ENCODE measurements around the gene HLA-DRA. TPM values are rescaled to one million over a fixed set of nuclear protein-coding genes. Genes with fewer than 3 reads are reported as not detected.

The HLA-DRA gene
- total RNA-seq, 1 experiment from 2014 or later: 2.8 TPM

- TF ChIP-seq SMAD3 (CRISPR knock-in tag; IDR thresholded peaks at IDR 0.05; ENCODE audit: borderline replicate concordance): no peak
Observed at GRCh38 chr6:32483968-32484613, 44.4 kb downstream of the HLA-DRA start (continued).

DNA sequence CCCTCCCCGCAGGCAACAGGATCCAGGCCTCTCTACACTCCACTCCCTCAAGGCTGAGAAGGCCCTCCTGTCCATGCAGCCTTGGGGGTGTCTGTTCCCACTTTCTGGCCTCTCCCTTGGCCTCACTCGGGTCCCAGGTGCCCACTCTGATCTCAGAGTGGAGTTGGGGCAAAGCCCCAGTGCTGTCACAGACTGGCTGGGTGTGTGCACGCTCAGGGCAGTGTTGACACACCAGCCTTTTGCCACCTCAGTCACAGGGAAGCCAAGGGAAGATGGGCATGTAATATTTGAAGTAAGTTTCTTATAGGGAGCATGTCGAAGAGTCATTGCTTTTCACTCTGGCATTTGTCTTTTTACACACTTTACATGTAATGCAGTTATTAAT is 44.9 kb downstream of the HLA-DRA start:
- no peaks in the 10 kb centered on the region for H3K4me1 Mint-ChIP-seq
- TF ChIP-seq, protein P1, sequence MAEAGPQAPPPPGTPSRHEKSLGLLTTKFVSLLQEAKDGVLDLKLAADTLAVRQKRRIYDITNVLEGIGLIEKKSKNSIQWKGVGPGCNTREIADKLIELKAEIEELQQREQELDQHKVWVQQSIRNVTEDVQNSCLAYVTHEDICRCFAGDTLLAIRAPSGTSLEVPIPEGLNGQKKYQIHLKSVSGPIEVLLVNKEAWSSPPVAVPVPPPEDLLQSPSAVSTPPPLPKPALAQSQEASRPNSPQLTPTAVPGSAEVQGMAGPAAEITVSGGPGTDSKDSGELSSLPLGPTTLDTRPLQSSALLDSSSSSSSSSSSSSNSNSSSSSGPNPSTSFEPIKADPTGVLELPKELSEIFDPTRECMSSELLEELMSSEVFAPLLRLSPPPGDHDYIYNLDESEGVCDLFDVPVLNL (CRISPR knock-in tag; IDR thresholded peaks at IDR 0.05; ENCODE audit: borderline replicate concordance, low read depth): no peak
- no peak for TF ChIP-seq ZNF121 (CRISPR knock-in tag; IDR thresholded peaks at IDR 0.05)
- TF ChIP-seq TEAD4 (CRISPR knock-in tag; IDR thresholded peaks at IDR 0.05): no peak
- no peak for TF ChIP-seq USF2 (CRISPR knock-in tag; IDR thresholded peaks at IDR 0.05)
- TF ChIP-seq TEAD1 (CRISPR knock-in tag; IDR thresholded peaks at IDR 0.05): no peak
- no peak for TF ChIP-seq ESRRA (CRISPR knock-in tag; IDR thresholded peaks at IDR 0.05; ENCODE audit: borderline replicate concordance)
- TF ChIP-seq ZNF425 (CRISPR knock-in tag; conservative IDR thresholded peaks at IDR 0.05): no peak
- no peak for TF ChIP-seq GTF2I (CRISPR knock-in tag; conservative IDR thresholded peaks at IDR 0.05)
- TF ChIP-seq JUN (CRISPR knock-in tag; IDR thresholded peaks at IDR 0.05): no peak
- H3K27me3 Mint-ChIP-seq (ENCODE audit: low read depth): peaks cover 37% of the 10 kb centered on the region
- peaks cover 13% of the 10 kb centered on the region for H3K9me3 Mint-ChIP-seq
- no peak overlapping the region for H3K4me3 Mint-ChIP-seq
- no peak overlapping the region for H3K27ac Mint-ChIP-seq
- POLR2A ChIA-PET: no interaction called here
- DNase-seq (ENCODE audit: low spot score) (no peak), ATAC-seq (no peak)
- H3K36me3 Mint-ChIP-seq: no peaks in the 10 kb centered on the region
- CTCF ChIA-PET: no interaction called here

DNA sequence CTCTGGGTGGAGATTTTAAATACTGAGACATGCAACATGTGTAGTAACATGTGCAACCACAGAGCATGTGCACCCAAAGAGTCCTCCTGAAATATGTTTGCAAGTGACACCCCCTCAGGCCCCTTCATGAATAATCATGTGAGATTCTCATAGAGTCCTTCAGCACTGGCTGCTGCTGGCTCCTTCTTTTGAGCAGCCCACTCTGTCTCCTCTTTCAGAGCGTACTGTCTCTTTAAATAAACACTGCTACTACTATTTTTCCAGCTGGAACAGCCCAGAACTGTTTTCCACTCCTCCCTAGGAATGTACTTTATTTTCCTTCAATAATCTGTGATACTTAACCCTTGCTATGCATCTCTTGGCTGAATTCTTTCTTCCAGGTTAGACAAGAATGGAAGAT is 48.4 kb downstream of the HLA-DRA start:
- no peak for ATAC-seq

GRCh38 chr6:32491700-32492099 is 52.0 kb downstream of the HLA-DRA start:
- ChIA-PET POLR2A (no interaction called here), CTCF (no interaction called here)
- H3K36me3 Mint-ChIP-seq: no peaks in the 10 kb centered on the region
- peaks cover 13% of the 10 kb centered on the region; the same call in 1 of the 2 replicates for H3K9me3 Mint-ChIP-seq
- no peak overlapping the region for H3K4me3 Mint-ChIP-seq
- TF ChIP-seq CREB1 (CRISPR knock-in tag; IDR thresholded peaks at IDR 0.05) (no peak), ZNF263 (CRISPR knock-in tag; IDR thresholded peaks at IDR 0.05; ENCODE audit: low read depth) (no peak), NFATC4 (CRISPR knock-in tag; IDR thresholded peaks at IDR 0.05) (no peak), FOXP1 (CRISPR knock-in tag; IDR thresholded peaks at IDR 0.05; ENCODE audit: borderline replicate concordance) (no peak), ZNF219 (CRISPR knock-in tag; IDR thresholded peaks at IDR 0.05; ENCODE audit: borderline replicate concordance) (no peak), CREM (CRISPR knock-in tag; IDR thresholded peaks at IDR 0.05) (no peak), NR1H2 (CRISPR knock-in tag; IDR thresholded peaks at IDR 0.05) (no peak)
- TF ChIP-seq, protein P2, sequence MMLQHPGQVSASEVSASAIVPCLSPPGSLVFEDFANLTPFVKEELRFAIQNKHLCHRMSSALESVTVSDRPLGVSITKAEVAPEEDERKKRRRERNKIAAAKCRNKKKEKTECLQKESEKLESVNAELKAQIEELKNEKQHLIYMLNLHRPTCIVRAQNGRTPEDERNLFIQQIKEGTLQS (CRISPR knock-in tag; conservative IDR thresholded peaks at IDR 0.05): no peak
- TF ChIP-seq, protein P3, sequence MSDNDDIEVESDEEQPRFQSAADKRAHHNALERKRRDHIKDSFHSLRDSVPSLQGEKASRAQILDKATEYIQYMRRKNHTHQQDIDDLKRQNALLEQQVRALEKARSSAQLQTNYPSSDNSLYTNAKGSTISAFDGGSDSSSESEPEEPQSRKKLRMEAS (CRISPR knock-in tag; IDR thresholded peaks at IDR 0.05): no peak
- TF ChIP-seq, protein P4, sequence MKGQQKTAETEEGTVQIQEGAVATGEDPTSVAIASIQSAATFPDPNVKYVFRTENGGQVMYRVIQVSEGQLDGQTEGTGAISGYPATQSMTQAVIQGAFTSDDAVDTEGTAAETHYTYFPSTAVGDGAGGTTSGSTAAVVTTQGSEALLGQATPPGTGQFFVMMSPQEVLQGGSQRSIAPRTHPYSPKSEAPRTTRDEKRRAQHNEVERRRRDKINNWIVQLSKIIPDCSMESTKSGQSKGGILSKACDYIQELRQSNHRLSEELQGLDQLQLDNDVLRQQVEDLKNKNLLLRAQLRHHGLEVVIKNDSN (CRISPR knock-in tag; IDR thresholded peaks at IDR 0.05): no peak
- ATAC-seq: no peak
- DNase-seq (ENCODE audit: low spot score): no peak
- peaks cover 34% of the 10 kb centered on the region for H3K27me3 Mint-ChIP-seq (ENCODE audit: low read depth)
- no peaks in the 10 kb centered on the region for H3K4me1 Mint-ChIP-seq
- no peak overlapping the region for H3K27ac Mint-ChIP-seq

More for the DNA sequence above, 48.4 kb downstream of the HLA-DRA start:
- no peak for TF ChIP-seq HMGA2 (CRISPR knock-in tag; IDR thresholded peaks at IDR 0.05)
- peaks cover 36% of the 10 kb centered on the region for H3K27me3 Mint-ChIP-seq (ENCODE audit: low read depth)
- H3K4me1 Mint-ChIP-seq: no peaks in the 10 kb centered on the region
- ChIA-PET CTCF (no interaction called here), POLR2A (no interaction called here)
- H3K36me3 Mint-ChIP-seq: no peaks in the 10 kb centered on the region
- no peak for DNase-seq (ENCODE audit: low spot score)
- H3K27ac Mint-ChIP-seq: no peak overlapping the region
- peaks cover 13% of the 10 kb centered on the region; the same call in 1 of the 2 replicates for H3K9me3 Mint-ChIP-seq
- no peak overlapping the region for H3K4me3 Mint-ChIP-seq
